Hematopoietic multipotent progenitor cell treated with erythropoietin and hydrocortisone succinate and interleukin-3 and kit ligand, for 4 days (in vitro differentiated cells): ENCODE data around the gene CACNA1G.

Experiments used
- DNase-seq: peaks from one replicate; pipeline ENCODE4 v3.0.0-alpha.2; 2015

CACNA1G gene

GRCh38 chr17:50660042-50660886 lies 99.7 kb downstream of the CACNA1G start:
- peak; percentile 41 for DNase-seq

GRCh38 chr17:50660887-50661345 lies 100.4 kb downstream of the CACNA1G start:
- no peak for DNase-seq

- no peak for DNase-seq
Observed at GRCh38 chr17:50661348-50661747, 100.8 kb downstream of the CACNA1G start.

DNA sequence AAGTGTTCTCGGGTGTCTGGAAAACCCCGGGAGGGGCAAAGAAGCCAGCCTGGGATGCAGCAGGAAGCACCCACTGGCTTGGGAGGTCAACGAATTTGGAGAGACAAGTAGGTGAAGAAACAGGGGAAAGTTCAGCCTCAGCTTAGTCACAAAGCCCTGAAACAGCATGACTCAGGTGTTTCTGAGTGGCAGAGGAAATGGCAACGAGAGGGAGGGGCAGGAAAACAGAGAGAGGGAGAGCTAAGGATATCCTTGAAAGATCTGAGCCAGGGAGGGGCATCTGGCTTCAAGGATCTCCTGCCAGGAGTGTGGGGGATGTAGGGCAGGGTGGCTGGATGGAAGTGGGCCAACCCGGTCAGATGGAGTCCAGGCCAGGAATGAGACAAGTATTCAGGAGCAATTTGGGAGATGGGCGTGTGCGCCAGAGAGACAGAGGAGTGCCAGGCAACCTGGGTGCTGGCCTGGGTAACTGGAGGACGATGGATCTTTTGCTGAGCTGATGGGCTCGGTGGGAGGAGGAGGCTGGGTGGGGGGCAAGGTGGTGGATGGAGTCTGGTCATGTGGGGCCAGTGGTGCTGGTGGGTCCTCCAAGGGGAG lies 101.4 kb downstream of the CACNA1G start:
- peak; percentile 84 for DNase-seq

DNA sequence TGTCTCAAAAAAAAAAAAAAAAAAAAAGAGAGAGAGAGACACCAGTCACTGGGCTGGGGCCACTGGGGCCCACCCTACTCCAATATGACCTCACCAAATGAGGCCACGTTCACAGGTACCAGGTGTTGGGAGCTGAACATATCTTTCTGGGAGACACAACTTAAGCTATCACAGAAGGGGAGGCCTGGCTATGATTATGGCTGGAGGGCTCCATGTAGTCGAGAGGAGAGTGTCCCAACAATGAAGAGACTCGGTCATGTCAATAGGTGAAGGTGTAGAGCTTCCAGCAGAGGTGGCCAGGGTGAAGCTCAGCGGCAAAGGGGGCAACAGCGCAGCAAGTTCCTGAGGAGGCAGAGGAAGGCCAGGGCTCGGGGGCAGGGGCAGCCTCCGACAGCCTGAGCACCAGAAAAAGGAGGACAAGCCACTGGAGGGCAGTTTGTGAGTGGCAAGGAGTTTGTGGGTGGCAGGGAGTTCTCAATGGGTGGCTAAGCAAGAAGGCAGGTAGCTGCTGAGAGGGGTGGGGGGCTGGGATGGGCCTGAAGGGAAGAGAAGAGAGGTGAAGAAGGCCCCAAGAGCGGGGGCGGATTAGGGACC lies 102.2 kb downstream of the CACNA1G start:
- DNase-seq = no peak

GRCh38 chr17:50663812-50664374 lies 103.4 kb downstream of the CACNA1G start:
- DNase-seq = no peak

DNA sequence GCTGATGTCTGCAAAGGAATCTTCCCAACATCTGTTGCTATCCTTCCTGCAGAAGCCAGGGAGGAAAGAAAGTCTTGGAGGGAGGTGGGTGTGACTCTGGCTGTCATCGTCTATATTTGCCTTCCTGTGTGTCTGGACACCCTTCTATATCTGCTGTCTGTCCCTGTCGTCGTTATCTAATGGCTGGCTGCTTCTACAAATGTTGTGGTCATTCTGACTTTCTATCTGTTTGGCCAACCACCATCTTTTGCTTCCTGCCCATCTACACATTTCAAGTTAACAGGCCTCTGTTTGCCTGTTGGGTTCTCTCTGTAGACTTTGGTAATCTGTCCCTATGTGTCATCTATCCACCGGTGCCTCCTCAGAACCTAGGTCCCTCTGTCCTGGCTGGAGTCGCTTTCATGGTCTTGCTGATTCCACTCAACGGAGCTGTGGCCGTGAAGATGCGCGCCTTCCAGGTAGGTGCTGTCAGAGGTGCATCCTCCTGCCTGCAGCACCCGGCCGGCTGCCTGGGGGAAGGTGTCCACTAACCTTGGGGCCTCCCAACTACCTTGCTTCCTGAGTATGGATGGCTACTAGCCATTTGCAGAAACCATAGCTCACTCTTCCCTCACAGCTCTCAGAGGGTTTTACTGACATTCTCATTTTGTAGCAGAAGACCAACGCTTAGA lies 104.4 kb downstream of the CACNA1G start:
- DNase-seq = peak; percentile 81

DNA sequence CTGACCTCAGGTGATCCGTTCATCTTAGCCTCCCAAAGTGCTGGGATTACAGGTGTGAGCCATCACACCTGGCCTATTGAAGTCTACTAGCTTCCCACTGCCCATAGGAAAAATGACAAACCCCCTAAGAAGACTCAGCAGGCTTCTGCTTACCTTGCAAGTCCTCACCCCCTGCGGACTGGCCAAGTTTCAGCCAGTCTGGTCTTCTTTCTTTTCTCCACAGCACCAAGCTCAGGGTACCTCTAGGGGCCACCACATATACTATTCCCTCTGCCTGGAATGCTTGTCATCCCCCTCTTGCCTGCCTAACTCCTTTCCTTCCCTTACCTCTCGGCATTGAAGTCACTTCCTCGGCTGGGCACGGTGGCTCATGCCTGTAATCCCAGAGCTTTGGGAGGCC lies 105.3 kb downstream of the CACNA1G start:
- no peak for DNase-seq

DNA sequence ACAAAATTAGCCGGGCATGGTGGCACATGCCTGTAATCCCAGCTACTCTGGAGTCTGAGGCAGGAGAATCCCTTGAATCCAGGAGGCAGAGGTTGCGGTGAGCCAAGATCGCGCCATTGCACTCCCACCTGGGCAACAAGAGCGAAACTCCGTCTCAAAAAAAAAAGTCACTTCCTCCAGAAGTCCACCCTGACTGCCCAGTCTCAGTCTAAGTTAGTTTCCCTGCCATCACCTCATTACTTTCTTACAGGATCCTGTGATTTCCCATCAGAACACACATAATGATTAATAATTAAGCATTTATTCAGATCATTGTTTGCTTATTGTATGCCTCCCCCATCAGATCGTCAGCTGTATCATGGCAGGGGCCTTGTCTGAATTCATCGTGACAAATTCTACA lies 105.8 kb downstream of the CACNA1G start:
- DNase-seq = no peak

GRCh38 chr17:50667259-50668024 lies 106.9 kb downstream of the CACNA1G start:
- no peak for DNase-seq

DNA sequence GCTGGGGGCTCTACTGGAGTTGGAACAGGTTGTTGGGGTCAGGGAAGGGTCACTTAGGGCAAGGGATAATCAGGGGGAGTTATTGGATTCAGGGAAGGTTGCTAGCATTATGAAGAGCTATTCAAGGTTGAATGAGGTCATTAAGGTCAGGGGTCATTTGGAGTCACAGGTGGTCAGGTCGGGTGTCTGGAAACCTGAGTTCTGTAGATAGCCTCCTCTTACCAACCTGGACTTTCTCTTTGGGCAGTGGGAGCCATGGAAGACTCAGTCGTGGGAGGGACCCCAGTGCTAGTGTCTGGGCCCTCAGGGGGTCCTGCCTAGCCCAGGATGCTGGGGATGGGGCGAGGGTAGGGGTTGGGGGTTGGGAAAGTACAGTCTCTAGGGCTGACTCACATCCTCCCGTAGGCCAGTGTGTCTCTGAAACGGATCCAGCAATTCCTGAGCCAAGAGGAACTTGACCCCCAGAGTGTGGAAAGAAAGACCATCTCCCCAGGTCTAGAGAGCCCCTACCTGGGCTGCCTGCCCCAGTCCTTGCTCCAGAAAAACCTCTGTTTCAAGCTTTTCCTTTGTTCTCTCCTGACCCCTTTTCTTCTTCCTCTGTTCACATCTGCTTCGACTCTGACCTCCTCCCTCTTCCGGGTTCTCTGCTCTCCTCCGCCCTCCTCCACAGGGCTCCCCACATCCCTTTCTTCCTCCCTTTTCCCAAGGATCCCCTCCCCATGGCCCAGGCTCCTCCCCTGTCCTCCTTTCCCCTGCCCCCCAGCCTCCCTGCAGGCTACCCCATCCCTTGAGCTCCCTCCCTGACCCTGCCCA lies 107.7 kb downstream of the CACNA1G start:
- DNase-seq = no peak

DNA sequence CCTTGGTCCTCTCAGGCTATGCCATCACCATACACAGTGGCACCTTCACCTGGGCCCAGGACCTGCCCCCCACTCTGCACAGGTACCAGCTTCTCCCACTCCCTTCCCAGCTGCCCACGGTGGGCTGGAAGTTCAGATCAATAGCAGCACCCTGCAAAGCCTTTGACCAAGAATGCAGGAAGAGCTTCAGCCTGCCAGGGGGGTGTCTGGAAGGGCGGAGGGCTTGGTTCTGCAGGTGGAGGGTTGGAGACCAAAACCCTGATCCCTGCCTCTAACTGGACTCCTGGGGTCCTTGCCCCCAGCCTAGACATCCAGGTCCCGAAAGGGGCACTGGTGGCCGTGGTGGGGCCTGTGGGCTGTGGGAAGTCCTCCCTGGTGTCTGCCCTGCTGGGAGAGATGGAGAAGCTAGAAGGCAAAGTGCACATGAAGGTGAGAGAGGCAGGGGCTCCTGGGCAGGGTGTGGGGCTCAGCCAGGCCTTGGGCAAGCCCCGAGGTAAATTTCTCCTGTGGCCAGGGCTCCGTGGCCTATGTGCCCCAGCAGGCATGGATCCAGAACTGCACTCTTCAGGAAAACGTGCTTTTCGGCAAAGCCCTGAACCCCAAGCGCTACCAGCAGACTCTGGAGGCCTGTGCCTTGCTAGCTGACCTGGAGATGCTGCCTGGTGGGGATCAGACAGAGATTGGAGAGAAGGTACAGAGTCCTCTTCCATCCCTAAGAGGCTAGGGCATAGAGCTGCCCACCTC lies 108.5 kb downstream of the CACNA1G start:
- DNase-seq = no peak

- no peak for DNase-seq
Observed at GRCh38 chr17:50672071-50672470, 111.6 kb downstream of the CACNA1G start.

GRCh38 chr17:50672831-50673551 lies 112.5 kb downstream of the CACNA1G start:
- no peak for DNase-seq

- no peak for DNase-seq
Observed at GRCh38 chr17:50675190-50675589, 114.7 kb downstream of the CACNA1G start.

DNA sequence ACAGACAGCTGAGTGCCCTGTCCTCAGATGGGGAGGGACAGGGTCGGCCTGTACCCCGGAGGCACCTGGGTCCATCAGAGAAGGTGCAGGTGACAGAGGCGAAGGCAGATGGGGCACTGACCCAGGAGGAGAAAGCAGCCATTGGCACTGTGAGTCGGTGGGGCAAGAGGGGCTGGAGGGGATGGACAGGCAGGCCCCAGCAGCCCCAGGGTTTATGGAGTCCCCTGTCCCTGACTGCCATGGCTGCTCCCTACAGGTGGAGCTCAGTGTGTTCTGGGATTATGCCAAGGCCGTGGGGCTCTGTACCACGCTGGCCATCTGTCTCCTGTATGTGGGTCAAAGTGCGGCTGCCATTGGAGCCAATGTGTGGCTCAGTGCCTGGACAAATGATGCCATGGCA lies 115.1 kb downstream of the CACNA1G start:
- no peak for DNase-seq

- DNase-seq = no peak
Observed at GRCh38 chr17:50676065-50676975, 115.8 kb downstream of the CACNA1G start.
